NT2/D1 (cell line): ENCODE results near the gene LRSAM1.

ENCODE experiments used
- DNase-seq: peaks from one replicate; pipeline ENCODE4 v3.0.0-alpha.2; 2011; ENCODE audit warnings: low read depth, low spot score
- H3K27me3 ChIP-seq: 2 replicates; pipeline ENCODE4 v1.6.0; 2011; ENCODE audit warnings: mild to moderate bottlenecking; ENCODE audit not compliant: insufficient read length, insufficient read depth
- H3K36me3 ChIP-seq: 2 replicates; pipeline ENCODE4 v1.6.1; 2011; ENCODE audit warnings: mild to moderate bottlenecking, low read length, mixed read lengths; ENCODE audit not compliant: insufficient read depth, insufficient read length
- H3K4me1 ChIP-seq: 2 replicates; pipeline ENCODE4 v1.5.1; 2011; ENCODE audit not compliant: insufficient read depth, insufficient read length
- H3K4me3 ChIP-seq: 2 replicates; pipeline ENCODE4 v1.5.1; 2011; ENCODE audit warnings: low read depth; ENCODE audit not compliant: insufficient read length
- H3K9ac ChIP-seq: 2 replicates; pipeline ENCODE4 v1.6.0; 2011; ENCODE audit warnings: low read depth; ENCODE audit not compliant: insufficient read length
- H3K9me3 ChIP-seq: 2 replicates; pipeline ENCODE4 v1.5.1; 2011; ENCODE audit warnings: mild to moderate bottlenecking, low read length; ENCODE audit not compliant: insufficient read depth
- SUZ12 ChIP-seq: IDR thresholded peaks from 2 replicates; pipeline ENCODE4 v1.6.1; 2011; ENCODE audit not compliant: insufficient read length, insufficient read depth; ENCODE audit errors: extremely low read depth
- YY1 ChIP-seq: IDR thresholded peaks from 2 replicates; pipeline ENCODE4 v1.6.1; 2011; ENCODE audit not compliant: insufficient read length, insufficient read depth
- ZNF274 ChIP-seq: IDR thresholded peaks from 2 replicates; pipeline ENCODE4 v1.6.1; 2011; ENCODE audit warnings: mild to moderate bottlenecking, low read depth, low read length

LRSAM1 gene

DNA sequence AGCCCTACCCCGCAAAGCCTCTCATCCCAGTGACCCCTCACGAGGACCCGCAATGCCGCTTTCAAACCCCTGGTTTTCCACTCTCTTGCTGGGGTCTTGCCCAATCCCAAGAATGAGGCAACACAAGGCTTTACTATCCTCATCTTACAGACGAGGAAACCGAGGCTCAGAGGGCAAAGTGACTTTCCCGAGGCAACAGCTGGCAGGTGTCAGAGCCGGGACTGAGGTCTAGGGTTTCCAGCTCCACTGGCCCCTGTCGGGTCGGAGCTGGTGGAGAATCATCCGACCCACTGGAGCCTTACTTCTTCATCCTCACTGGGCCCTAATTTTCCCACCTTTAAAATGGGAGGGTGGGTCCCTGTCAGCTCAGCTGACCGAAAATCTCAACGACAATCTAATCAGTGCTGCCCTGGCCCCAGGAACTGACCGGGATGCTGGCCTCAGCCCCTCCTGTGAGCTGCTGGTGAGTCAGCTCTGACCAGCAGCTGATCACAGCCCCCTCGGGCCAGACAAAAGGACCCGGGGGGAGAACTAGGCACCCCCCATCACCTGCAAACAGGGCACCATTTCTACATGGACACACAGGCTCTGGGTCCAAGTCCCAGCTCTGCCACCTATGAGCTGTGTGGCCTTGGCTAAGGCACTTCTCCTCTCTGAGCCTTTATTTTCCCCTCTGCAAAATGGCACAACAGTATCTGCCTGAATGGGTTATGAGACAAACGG lies 88.1 kb downstream of the LRSAM1 start:
- DNase-seq: no peak
- H3K36me3 ChIP-seq: peaks cover 58% of the 10 kb centered on the region
- TF ChIP-seq ZNF274: no peak
- no peak for TF ChIP-seq YY1
- no peak for TF ChIP-seq SUZ12
- no peak overlapping the region for H3K4me3 ChIP-seq
- no peaks in the 10 kb centered on the region for H3K9me3 ChIP-seq
- no peaks in the 10 kb centered on the region for H3K27me3 ChIP-seq
- H3K9ac ChIP-seq: no peak overlapping the region
- peaks cover 34% of the 10 kb centered on the region for H3K4me1 ChIP-seq

DNA sequence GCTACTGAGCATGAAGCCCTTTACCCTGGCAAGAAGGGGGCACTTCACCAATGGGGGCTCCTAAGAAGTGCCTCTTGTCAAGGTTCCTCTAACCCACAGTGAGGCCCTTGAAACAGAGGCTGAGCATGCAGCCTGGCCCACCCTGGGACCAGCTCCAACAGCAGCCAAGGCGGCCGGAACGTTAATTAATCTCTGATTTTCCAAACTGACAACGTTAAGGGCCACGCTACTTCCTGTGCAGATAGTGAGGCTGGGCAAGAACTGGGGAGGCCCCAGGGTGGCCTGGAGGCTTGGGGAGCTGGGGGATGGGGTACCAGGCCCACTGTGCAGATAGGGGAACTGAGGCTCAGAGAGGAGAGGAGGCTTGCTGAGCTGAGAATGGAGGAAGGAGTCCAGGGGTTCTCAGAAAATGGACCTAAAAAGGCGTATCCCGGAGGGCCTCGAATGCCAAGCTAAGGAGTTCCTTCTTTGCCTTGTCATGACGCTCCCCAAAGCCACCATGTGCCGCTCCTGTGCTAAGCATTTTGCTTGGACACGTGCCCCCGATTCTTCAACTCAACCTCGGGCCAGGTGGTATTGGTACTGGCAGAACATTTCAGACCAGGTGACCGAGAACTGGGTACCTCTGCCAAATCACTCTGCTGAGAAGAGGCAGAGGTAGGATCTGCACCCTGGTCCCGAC lies 88.8 kb downstream of the LRSAM1 start:
- Histone ChIP-seq H3K27me3 (no peaks in the 10 kb centered on the region), H3K9ac (no peak overlapping the region), H3K4me3 (no peak overlapping the region), H3K36me3 (peaks cover 51% of the 10 kb centered on the region), H3K9me3 (no peaks in the 10 kb centered on the region), H3K4me1 (peaks cover 36% of the 10 kb centered on the region)
- no peak for DNase-seq
- TF ChIP-seq SUZ12: no peak
- TF ChIP-seq YY1: no peak
- TF ChIP-seq ZNF274: no peak

GRCh38 chr9:127540664-127541041 lies 89.3 kb downstream of the LRSAM1 start:
- no peaks in the 10 kb centered on the region for H3K9me3 ChIP-seq
- DNase-seq: no peak
- no peaks in the 10 kb centered on the region for H3K27me3 ChIP-seq
- H3K9ac ChIP-seq: no peak overlapping the region
- no peak overlapping the region for H3K4me3 ChIP-seq
- H3K36me3 ChIP-seq: peaks cover 46% of the 10 kb centered on the region
- TF ChIP-seq ZNF274 (no peak), YY1 (no peak), SUZ12 (no peak)
- peaks cover 33% of the 10 kb centered on the region for H3K4me1 ChIP-seq

- Histone ChIP-seq H3K36me3 (peaks cover 44% of the 10 kb centered on the region), H3K9me3 (no peaks in the 10 kb centered on the region), H3K27me3 (no peaks in the 10 kb centered on the region), H3K4me3 (no peak overlapping the region), H3K4me1 (peaks cover 32% of the 10 kb centered on the region), H3K9ac (no peak overlapping the region)
- no peak for DNase-seq
- TF ChIP-seq ZNF274 (no peak), SUZ12 (no peak), YY1 (no peak)
Observed at GRCh38 chr9:127541176-127541575, 89.9 kb downstream of the LRSAM1 start.

DNA sequence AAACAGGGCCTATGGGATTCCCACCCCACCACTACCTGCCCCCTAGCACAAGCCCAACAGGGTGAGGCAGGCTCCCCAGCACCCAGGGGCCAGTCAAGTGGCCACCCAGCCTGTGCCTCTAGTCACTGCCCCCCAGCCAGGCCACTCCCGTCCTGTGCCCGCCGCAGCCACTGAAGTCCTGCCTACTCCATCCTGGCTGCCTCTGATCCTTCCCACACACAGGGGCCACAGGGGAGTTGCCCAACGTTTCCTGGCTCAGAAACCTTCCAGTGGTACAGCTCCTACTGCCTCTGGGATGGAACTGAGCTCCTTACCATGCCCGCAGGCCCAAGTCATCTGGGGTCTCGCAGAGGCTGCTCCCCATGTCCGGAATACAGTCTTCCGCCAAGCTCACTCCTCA lies 90.6 kb downstream of the LRSAM1 start:
- no peak for DNase-seq
- peaks cover 42% of the 10 kb centered on the region for H3K36me3 ChIP-seq
- no peaks in the 10 kb centered on the region for H3K9me3 ChIP-seq
- no peak overlapping the region for H3K9ac ChIP-seq
- no peak overlapping the region for H3K4me3 ChIP-seq
- TF ChIP-seq YY1 (no peak), SUZ12 (no peak), ZNF274 (no peak)
- H3K4me1 ChIP-seq: peaks cover 31% of the 10 kb centered on the region
- H3K27me3 ChIP-seq: no peaks in the 10 kb centered on the region

- no peaks in the 10 kb centered on the region for H3K27me3 ChIP-seq
- peak overlapping the region; percentile 9 for H3K9ac ChIP-seq
- TF ChIP-seq SUZ12: no peak
- TF ChIP-seq ZNF274: no peak
- no peak for TF ChIP-seq YY1
- peaks cover 43% of the 10 kb centered on the region for H3K36me3 ChIP-seq
- H3K9me3 ChIP-seq: no peaks in the 10 kb centered on the region
- peaks cover 23% of the 10 kb centered on the region for H3K4me1 ChIP-seq
- no peak for DNase-seq
- no peak overlapping the region for H3K4me3 ChIP-seq
Observed at GRCh38 chr9:127543221-127543620, 91.9 kb downstream of the LRSAM1 start.

DNA sequence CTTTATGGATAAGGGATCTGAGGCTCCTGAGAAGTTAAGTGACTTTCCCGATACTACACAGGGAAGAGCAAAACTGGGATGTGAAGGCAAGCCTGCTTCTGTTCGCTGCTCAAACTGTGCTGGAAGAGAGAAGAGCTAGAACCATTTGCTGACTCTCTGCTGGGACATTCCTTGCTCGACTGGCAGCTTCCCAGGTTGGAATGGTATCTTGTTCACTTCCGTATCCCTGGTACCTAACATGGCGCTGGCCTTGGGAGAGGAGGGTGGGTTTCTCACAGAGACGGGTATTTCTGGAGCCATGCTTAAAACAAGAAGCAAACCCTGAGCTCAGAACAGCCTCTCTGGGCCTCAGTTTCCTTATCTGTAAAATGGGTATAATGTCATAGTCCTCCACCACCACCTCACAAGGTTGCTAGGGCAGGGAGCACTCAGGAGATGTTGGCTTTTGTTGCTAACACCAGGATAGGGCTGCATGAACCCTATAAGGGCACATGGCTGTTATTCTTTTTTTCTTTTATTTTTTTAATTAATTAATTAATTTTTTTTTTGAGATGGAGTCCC lies 92.7 kb downstream of the LRSAM1 start:
- peaks cover 51% of the 10 kb centered on the region for H3K36me3 ChIP-seq
- H3K9ac ChIP-seq: no peak overlapping the region
- no peaks in the 10 kb centered on the region for H3K27me3 ChIP-seq
- peaks cover 22% of the 10 kb centered on the region for H3K4me1 ChIP-seq
- no peak for DNase-seq
- no peak overlapping the region for H3K4me3 ChIP-seq
- no peaks in the 10 kb centered on the region for H3K9me3 ChIP-seq
- TF ChIP-seq SUZ12: no peak
- no peak for TF ChIP-seq ZNF274
- TF ChIP-seq YY1: no peak
